ENCODE results near the gene CYTH1. TPM values are rescaled to one million over a fixed set of nuclear protein-coding genes. Genes with fewer than 3 reads are reported as not detected.
A peak's percentile ranks its signal among the peaks of the same experiment; 100 is the strongest.

CYTH1 gene
- total RNA-seq, 1 donor from 2014 or later = 62.9 TPM

DNA sequence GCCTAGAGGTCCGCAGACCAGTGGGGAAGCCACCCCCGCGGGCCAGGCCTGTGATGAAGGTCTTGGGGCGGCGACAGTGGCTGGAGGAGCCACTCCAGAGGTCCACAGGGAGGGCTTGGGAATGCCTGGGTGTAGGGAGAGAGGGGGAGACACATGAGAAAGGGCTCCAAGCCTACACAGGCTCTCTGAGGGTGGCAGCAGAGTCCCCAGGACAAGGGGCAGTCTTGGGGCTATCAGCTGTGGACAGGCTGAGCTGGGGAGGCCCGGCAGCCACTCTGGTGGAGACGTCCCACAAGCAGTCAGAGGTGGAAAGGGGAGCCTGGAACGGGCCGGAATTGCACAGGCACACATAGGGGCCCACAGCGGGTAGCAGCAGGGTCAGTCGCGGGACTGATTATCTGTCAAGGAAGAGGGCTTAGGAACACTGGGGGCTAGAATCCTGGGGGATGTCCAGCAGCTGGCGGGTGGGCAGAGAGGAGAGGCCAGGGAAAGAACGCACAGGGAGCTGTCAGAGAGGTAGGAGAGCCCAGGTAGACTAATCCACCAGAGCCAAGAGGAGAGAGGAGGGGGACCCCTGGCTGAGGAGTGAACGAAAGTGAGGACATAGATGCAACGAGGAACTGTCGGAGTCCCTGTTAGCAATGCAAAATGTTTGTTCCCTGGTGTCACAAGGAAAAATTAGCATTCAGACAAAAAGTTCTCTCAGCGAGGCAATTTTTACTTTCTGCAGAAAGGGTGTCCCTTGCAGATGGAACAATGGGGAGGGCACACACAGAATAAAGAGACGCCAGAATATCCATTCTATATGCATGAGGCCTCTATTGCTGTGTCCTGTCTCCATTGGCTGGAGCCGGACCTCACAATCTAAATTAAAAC is 111.0 kb downstream of the CYTH1 start:
- no peak for DNase-seq (ENCODE audit: extremely low spot score in 2 of 2)
- intact Hi-C loops (cut with DNase I) = no loop called here
- no peaks in the 10 kb centered on the region for H3K9me3 ChIP-seq
- no peak overlapping the region for H3K4me3 ChIP-seq
- no peaks in the 10 kb centered on the region for H3K27me3 ChIP-seq
- TF ChIP-seq, protein P1, sequence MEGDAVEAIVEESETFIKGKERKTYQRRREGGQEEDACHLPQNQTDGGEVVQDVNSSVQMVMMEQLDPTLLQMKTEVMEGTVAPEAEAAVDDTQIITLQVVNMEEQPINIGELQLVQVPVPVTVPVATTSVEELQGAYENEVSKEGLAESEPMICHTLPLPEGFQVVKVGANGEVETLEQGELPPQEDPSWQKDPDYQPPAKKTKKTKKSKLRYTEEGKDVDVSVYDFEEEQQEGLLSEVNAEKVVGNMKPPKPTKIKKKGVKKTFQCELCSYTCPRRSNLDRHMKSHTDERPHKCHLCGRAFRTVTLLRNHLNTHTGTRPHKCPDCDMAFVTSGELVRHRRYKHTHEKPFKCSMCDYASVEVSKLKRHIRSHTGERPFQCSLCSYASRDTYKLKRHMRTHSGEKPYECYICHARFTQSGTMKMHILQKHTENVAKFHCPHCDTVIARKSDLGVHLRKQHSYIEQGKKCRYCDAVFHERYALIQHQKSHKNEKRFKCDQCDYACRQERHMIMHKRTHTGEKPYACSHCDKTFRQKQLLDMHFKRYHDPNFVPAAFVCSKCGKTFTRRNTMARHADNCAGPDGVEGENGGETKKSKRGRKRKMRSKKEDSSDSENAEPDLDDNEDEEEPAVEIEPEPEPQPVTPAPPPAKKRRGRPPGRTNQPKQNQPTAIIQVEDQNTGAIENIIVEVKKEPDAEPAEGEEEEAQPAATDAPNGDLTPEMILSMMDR (IDR thresholded peaks at IDR 0.05) = no peak
- TF ChIP-seq POLR2A (IDR thresholded peaks at IDR 0.05) (no peak), POLR2AphosphoS5 (IDR thresholded peaks at IDR 0.05; ENCODE audit: insufficient read depth in 1 of 2, low read depth in 1 of 2) (no peak)
- peaks cover 0 to 15% of the 10 kb centered on the region in 2 donors for H3K36me3 ChIP-seq
- H3K4me1 ChIP-seq = peaks cover 8% of the 10 kb centered on the region
- no peak overlapping the region for H3K27ac ChIP-seq

DNA sequence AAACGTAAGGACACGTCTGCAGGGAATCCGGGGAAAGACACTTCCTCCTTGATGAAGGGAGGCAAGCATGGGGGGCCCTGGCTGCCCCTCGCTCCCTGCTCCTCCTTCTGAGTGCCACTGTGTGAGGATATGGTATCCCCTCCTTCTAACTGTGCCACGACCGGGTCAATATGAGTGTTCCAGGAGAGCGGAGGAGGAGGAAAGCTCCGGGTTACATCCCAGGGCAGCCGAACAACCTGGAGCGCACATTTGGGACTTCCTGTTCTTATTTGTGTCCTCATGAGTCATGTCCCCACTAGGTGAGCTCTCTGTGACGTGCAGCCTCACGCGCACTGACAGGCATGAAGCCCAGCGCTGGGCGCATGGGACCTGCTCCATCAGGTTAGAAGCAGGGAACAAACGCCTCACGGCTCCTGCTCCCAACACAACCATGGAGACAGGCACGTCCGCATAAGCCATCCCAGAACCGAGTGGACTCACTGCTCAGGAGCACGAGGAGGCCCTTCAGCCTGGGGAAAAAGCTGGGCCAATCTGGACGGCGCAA is 112.0 kb downstream of the CYTH1 start:
- intact Hi-C loops (cut with DNase I) = no loop called here
- no peak for DNase-seq (ENCODE audit: extremely low spot score in 2 of 2)

DNA sequence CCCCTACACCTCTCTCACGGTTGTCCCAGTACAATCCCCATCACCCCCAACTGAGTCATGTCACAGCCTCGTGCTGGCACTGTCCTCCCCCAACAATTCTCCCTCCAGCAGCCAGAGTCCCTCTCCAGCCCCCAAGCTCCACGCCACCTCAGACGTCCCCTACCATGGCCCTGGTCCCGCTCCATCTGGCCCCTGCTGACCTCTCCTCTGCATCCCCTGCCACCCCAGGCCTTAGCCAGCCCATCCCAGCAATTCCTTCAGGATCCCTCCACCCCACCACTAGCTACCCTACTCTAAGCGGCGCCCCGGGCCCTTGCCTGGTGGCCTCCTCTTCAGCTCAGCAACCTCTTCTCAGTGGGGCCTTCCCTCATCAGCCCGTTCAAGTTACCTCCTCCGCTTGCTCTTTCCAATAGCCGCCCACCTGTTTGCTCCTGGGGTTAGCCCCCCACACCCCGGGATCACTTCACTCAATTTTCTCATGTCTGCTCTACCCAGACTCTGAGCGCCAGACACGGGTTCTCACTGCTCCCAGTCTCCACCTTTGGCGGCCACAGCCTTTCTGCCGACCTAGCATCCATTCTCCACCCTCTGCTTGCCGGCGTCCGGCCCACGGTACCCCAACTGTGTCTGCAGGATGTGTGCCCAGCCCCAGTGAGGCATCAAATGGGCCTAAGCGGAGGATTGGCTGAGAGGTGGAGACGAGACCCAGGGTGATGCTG is 112.7 kb downstream of the CYTH1 start:
- Histone ChIP-seq H3K4me1 (peaks cover 20% of the 10 kb centered on the region), H3K9me3 (no peaks in the 10 kb centered on the region), H3K36me3 (peaks cover 0 to 4% of the 10 kb centered on the region in 2 donors), H3K27ac (peak overlapping the region; percentile 5), H3K4me3 (no peak overlapping the region), H3K27me3 (no peaks in the 10 kb centered on the region)
- DNase-seq (ENCODE audit: extremely low spot score in 2 of 2) = no peak
- TF ChIP-seq POLR2AphosphoS5 (IDR thresholded peaks at IDR 0.05; ENCODE audit: insufficient read depth in 1 of 2, low read depth in 1 of 2) (no peak), POLR2A (IDR thresholded peaks at IDR 0.05) (no peak)
- TF ChIP-seq, protein P1 (IDR thresholded peaks at IDR 0.05) = no peak
- intact Hi-C loops (cut with DNase I) = no loop called here

More for the DNA sequence above, 112.0 kb downstream of the CYTH1 start:
- Histone ChIP-seq H3K4me3 (no peak overlapping the region), H3K27ac (peak overlapping the region; percentile 5), H3K27me3 (no peaks in the 10 kb centered on the region), H3K4me1 (peaks cover 19% of the 10 kb centered on the region), H3K36me3 (peaks cover 0 to 4% of the 10 kb centered on the region in 2 donors), H3K9me3 (no peaks in the 10 kb centered on the region)
- TF ChIP-seq POLR2AphosphoS5 (IDR thresholded peaks at IDR 0.05; ENCODE audit: insufficient read depth in 1 of 2, low read depth in 1 of 2) = peak; percentile 52 to 70
- TF ChIP-seq, protein P1 (IDR thresholded peaks at IDR 0.05) = no peak

DNA sequence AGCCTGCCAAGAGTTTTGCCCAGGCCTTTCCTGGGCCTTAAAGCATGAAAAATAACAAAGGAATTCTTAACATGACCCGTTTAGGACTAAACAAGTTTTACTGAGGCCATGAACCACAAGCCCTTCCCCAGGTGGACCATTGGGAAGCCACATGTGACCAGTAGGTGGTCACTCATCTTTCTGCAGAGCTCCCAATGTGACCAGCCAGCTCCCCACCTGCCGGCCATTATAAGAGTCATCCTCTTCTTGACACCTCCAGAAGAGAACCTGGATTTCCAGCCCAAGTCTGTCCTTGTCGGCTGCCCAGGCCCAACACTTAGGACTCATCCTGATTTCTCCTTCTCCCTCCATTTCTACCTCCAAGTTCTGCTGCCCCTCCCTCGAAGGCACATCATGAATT is 113.2 kb downstream of the CYTH1 start:
- Histone ChIP-seq H3K36me3 (peaks cover 0 to 4% of the 10 kb centered on the region in 2 donors), H3K4me1 (peaks cover 20% of the 10 kb centered on the region), H3K27me3 (no peaks in the 10 kb centered on the region), H3K9me3 (no peaks in the 10 kb centered on the region), H3K4me3 (no peak overlapping the region), H3K27ac (no peak overlapping the region)
- no peak for DNase-seq (ENCODE audit: extremely low spot score in 2 of 2)
- TF ChIP-seq POLR2AphosphoS5 (IDR thresholded peaks at IDR 0.05; ENCODE audit: insufficient read depth in 1 of 2, low read depth in 1 of 2) = no peak
- TF ChIP-seq POLR2A (IDR thresholded peaks at IDR 0.05) = no peak
- TF ChIP-seq, protein P1 (IDR thresholded peaks at IDR 0.05) = no peak
- intact Hi-C loops (cut with DNase I) = no loop called here

Data from vagina (tissue), 2 donors.